ENCODE results near the gene PTGS1.

DNA sequence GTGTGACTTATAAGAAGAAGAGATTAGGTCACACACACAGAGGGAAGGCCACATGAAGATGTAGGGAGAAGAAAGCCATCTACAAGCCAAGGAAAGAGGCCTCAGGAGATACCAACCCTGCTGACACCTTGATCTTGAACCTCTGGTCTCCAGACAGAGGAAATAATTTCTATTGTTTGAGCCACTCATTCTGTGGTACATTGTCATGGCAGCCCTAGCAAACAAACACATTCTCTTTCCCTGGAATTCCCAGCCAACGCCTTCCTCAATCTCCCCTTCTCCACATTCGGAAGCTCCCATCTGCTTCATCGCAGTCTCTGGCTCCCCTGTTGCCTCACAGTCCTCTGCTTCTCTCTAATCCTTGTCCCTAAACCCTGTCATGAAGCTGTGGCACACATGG is 16.7 kb downstream of the PTGS1 start:
- no peak for TF ChIP-seq POLR2A (IDR thresholded peaks at IDR 0.05)
- TF ChIP-seq, protein P1, sequence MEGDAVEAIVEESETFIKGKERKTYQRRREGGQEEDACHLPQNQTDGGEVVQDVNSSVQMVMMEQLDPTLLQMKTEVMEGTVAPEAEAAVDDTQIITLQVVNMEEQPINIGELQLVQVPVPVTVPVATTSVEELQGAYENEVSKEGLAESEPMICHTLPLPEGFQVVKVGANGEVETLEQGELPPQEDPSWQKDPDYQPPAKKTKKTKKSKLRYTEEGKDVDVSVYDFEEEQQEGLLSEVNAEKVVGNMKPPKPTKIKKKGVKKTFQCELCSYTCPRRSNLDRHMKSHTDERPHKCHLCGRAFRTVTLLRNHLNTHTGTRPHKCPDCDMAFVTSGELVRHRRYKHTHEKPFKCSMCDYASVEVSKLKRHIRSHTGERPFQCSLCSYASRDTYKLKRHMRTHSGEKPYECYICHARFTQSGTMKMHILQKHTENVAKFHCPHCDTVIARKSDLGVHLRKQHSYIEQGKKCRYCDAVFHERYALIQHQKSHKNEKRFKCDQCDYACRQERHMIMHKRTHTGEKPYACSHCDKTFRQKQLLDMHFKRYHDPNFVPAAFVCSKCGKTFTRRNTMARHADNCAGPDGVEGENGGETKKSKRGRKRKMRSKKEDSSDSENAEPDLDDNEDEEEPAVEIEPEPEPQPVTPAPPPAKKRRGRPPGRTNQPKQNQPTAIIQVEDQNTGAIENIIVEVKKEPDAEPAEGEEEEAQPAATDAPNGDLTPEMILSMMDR (IDR thresholded peaks at IDR 0.05), result no peak
